ENCODE results near the gene REEP1. TPM values are rescaled to one million over a fixed set of nuclear protein-coding genes. Genes with fewer than 3 reads are reported as not detected.

REEP1 gene
- total RNA-seq, 4 donors from 2014 or later, result 0.17 to 1.1 (median 0.46) TPM

- TF ChIP-seq, protein P1, sequence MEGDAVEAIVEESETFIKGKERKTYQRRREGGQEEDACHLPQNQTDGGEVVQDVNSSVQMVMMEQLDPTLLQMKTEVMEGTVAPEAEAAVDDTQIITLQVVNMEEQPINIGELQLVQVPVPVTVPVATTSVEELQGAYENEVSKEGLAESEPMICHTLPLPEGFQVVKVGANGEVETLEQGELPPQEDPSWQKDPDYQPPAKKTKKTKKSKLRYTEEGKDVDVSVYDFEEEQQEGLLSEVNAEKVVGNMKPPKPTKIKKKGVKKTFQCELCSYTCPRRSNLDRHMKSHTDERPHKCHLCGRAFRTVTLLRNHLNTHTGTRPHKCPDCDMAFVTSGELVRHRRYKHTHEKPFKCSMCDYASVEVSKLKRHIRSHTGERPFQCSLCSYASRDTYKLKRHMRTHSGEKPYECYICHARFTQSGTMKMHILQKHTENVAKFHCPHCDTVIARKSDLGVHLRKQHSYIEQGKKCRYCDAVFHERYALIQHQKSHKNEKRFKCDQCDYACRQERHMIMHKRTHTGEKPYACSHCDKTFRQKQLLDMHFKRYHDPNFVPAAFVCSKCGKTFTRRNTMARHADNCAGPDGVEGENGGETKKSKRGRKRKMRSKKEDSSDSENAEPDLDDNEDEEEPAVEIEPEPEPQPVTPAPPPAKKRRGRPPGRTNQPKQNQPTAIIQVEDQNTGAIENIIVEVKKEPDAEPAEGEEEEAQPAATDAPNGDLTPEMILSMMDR (IDR thresholded peaks at IDR 0.05; ENCODE audit: low read depth), result no peak
Observed at GRCh38 chr2:86313341-86313740, 24.1 kb downstream of the REEP1 start.

GRCh38 chr2:86311879-86312278, 25.5 kb downstream of the REEP1 start:
- TF ChIP-seq, protein P1 (IDR thresholded peaks at IDR 0.05; ENCODE audit: low read depth), result no peak

DNA sequence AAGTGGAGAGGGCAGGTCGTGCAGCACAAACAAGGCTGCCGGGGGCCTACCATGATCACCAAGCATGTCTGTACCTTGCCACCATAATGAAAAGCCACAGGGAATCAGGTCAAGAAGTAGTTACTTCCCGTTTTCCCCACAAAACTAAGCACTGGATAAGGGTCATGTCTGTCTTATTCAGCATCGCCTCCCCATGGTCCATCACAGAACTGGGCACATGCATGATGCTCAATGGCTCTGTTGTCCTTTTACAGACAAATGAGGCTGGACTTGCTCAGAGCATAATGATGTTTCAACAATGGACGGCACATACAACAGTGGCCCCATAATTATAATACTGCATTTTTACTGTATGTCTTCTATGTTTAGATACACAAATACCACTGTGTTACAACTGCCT, 27.5 kb downstream of the REEP1 start:
- TF ChIP-seq, protein P1 (IDR thresholded peaks at IDR 0.05; ENCODE audit: low read depth), result no peak

- TF ChIP-seq, protein P1 (IDR thresholded peaks at IDR 0.05; ENCODE audit: low read depth), result no peak
Observed at GRCh38 chr2:86308984-86309695, 28.3 kb downstream of the REEP1 start.

DNA sequence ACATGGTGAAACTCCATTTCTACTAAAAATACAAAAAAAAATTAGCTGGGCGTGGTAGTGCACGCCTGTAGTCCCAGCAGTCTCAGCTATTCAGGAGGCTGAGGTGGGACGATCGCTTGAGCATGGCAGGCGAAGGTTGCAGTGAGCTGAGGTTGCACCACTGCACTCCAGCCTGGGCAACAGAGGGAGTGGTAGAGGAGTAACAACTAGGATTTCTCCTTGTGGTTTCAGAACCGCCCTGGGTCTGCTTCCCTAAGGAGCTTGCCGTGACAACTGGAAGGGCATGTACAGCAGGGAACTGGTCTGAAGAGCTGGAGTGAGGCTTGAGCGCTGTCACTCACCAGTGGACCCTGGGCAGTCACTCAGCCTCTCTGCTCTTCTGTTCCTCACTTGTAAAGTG, 29.1 kb downstream of the REEP1 start:
- TF ChIP-seq, protein P1 (IDR thresholded peaks at IDR 0.05; ENCODE audit: low read depth), result no peak

DNA sequence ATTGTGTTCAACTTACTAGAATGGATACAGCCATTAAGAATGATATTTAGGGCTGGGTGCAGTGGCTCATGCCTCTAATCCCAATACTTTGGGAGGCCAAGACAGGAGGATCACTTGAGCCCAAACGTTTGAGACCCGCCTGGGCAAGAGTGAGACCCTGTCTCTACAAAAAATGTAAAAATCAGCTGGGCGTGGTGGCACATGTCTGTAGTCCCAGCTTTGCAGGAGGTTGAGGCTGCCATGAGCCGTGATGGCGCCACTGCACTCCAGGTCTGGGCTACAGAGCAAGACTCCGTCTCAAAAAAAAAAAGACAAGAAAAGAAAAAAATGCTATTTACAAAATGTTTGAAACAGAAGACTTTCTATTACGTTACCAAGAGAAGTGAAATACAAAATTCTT, 30.0 kb downstream of the REEP1 start:
- TF ChIP-seq, protein P1 (IDR thresholded peaks at IDR 0.05; ENCODE audit: low read depth), result no peak

GRCh38 chr2:86305915-86306254, 31.5 kb downstream of the REEP1 start:
- TF ChIP-seq, protein P1 (IDR thresholded peaks at IDR 0.05; ENCODE audit: low read depth), result no peak
